ENCODE results near the gene MCCC1. TPM values are rescaled to one million over a fixed set of nuclear protein-coding genes. Genes with fewer than 3 reads are reported as not detected.
"Not testable (repeated sequence)": the region's sequence is repeated elsewhere in the genome, so short reads cannot be mapped to it uniquely, and the experiment has no call there.

MCCC1 gene
- total RNA-seq, 1 experiment from 2014 or later: 19.8 TPM

- H3K36me3 ChIP-seq: peaks cover 25% of the 10 kb centered on the region
- peaks cover 18% of the 10 kb centered on the region for H3K9me3 ChIP-seq
- no peak for DNase-seq
- no peak overlapping the region for H3K4me3 ChIP-seq
- no peaks in the 10 kb centered on the region for H3K27me3 ChIP-seq
Observed at GRCh38 chr3:183074881-183075280, 24.4 kb downstream of the MCCC1 start.

- no peak overlapping the region for H3K4me3 ChIP-seq
- H3K9me3 ChIP-seq: peaks cover 17% of the 10 kb centered on the region
- DNase-seq: no peak
- H3K36me3 ChIP-seq: peaks cover 18% of the 10 kb centered on the region
- H3K27me3 ChIP-seq: no peaks in the 10 kb centered on the region
Observed at GRCh38 chr3:183074261-183074660, 25.0 kb downstream of the MCCC1 start.

- H3K9me3 ChIP-seq: peaks cover 13% of the 10 kb centered on the region
- peaks cover 14% of the 10 kb centered on the region for H3K36me3 ChIP-seq
- DNase-seq: no peak
- H3K27me3 ChIP-seq: no peaks in the 10 kb centered on the region
- H3K4me3 ChIP-seq: no peak overlapping the region
Observed at GRCh38 chr3:183073839-183074238, 25.5 kb downstream of the MCCC1 start.

- no peaks in the 10 kb centered on the region for H3K27me3 ChIP-seq
- H3K4me3 ChIP-seq: no peak overlapping the region
- peaks cover 4% of the 10 kb centered on the region; the same call in 1 of the 2 replicates for H3K36me3 ChIP-seq
- no peaks in the 10 kb centered on the region for H3K9me3 ChIP-seq
- DNase-seq: no peak
Observed at GRCh38 chr3:183070892-183071291, 28.4 kb downstream of the MCCC1 start.

GRCh38 chr3:183069086-183069485 lies 30.2 kb downstream of the MCCC1 start:
- no peak for DNase-seq
- Histone ChIP-seq H3K36me3 (peaks cover 4% of the 10 kb centered on the region; the same call in 1 of the 2 replicates), H3K4me3 (no peak overlapping the region), H3K9me3 (no peaks in the 10 kb centered on the region), H3K27me3 (no peaks in the 10 kb centered on the region)

GRCh38 chr3:183066891-183067290 lies 32.4 kb downstream of the MCCC1 start:
- not testable (repeated sequence) for H3K4me3 ChIP-seq, DNase-seq, H3K36me3 ChIP-seq, H3K9me3 ChIP-seq, H3K27me3 ChIP-seq

- H3K9me3 ChIP-seq: no peaks in the 10 kb centered on the region
- DNase-seq: no peak
- no peaks in the 10 kb centered on the region for H3K27me3 ChIP-seq
- no peaks in the 10 kb centered on the region for H3K36me3 ChIP-seq
- H3K4me3 ChIP-seq: no peak overlapping the region
Observed at GRCh38 chr3:183064475-183064874, 34.8 kb downstream of the MCCC1 start.

GRCh38 chr3:183061391-183062172 lies 37.7 kb downstream of the MCCC1 start:
- Histone ChIP-seq H3K27me3 (no peaks in the 10 kb centered on the region), H3K4me3 (no peak overlapping the region), H3K36me3 (no peaks in the 10 kb centered on the region), H3K9me3 (no peaks in the 10 kb centered on the region)
- no peak for DNase-seq

GRCh38 chr3:183058351-183058750 lies 40.9 kb downstream of the MCCC1 start:
- no peak for DNase-seq

GRCh38 chr3:183050706-183051105 lies 48.6 kb downstream of the MCCC1 start:
- no peaks in the 10 kb centered on the region for H3K27me3 ChIP-seq
- no peaks in the 10 kb centered on the region for H3K9me3 ChIP-seq
- H3K36me3 ChIP-seq: peaks cover 17% of the 10 kb centered on the region
- no peak for DNase-seq
- no peak overlapping the region for H3K4me3 ChIP-seq

More at GRCh38 chr3:183058351-183058750, 40.9 kb downstream of the MCCC1 start:
- Histone ChIP-seq H3K27me3 (no peaks in the 10 kb centered on the region), H3K36me3 (no peaks in the 10 kb centered on the region), H3K4me3 (no peak overlapping the region), H3K9me3 (no peaks in the 10 kb centered on the region)

GRCh38 chr3:183046883-183047282 lies 52.4 kb downstream of the MCCC1 start:
- no peak for DNase-seq
- no peaks in the 10 kb centered on the region for H3K9me3 ChIP-seq

GRCh38 chr3:183044547-183045229 lies 54.6 kb downstream of the MCCC1 start:
- DNase-seq: no peak

More at GRCh38 chr3:183046883-183047282, 52.4 kb downstream of the MCCC1 start:
- H3K36me3 ChIP-seq: peaks cover 14% of the 10 kb centered on the region
- no peak overlapping the region for H3K4me3 ChIP-seq
- H3K27me3 ChIP-seq: no peaks in the 10 kb centered on the region

GRCh38 chr3:183038757-183039156 lies 60.5 kb downstream of the MCCC1 start:
- Histone ChIP-seq H3K9me3 (no peaks in the 10 kb centered on the region), H3K4me3 (no peak overlapping the region), H3K27me3 (no peaks in the 10 kb centered on the region), H3K36me3 (peaks cover 14% of the 10 kb centered on the region; the same call in 1 of the 2 replicates)
- no peak for DNase-seq

More at GRCh38 chr3:183044547-183045229, 54.6 kb downstream of the MCCC1 start:
- H3K9me3 ChIP-seq: no peaks in the 10 kb centered on the region
- peaks cover 6% of the 10 kb centered on the region for H3K36me3 ChIP-seq
- no peaks in the 10 kb centered on the region for H3K27me3 ChIP-seq
- no peak overlapping the region for H3K4me3 ChIP-seq

- DNase-seq: no peak
- Histone ChIP-seq H3K27me3 (no peaks in the 10 kb centered on the region), H3K9me3 (no peaks in the 10 kb centered on the region), H3K4me3 (no peak overlapping the region), H3K36me3 (peaks cover 16% of the 10 kb centered on the region)
Observed at GRCh38 chr3:183038221-183038620, 61.1 kb downstream of the MCCC1 start.

GRCh38 chr3:183033746-183034145 lies 65.5 kb downstream of the MCCC1 start:
- no peaks in the 10 kb centered on the region for H3K27me3 ChIP-seq
- no peak overlapping the region for H3K4me3 ChIP-seq
- H3K9me3 ChIP-seq: peaks cover under 1% of the 10 kb centered on the region; the same call in 1 of the 2 replicates
- DNase-seq: no peak
- peaks cover 15% of the 10 kb centered on the region for H3K36me3 ChIP-seq

GRCh38 chr3:183032880-183033555 lies 66.3 kb downstream of the MCCC1 start:
- no peak for DNase-seq
- Histone ChIP-seq H3K27me3 (no peaks in the 10 kb centered on the region), H3K4me3 (no peak overlapping the region), H3K9me3 (peaks cover 8% of the 10 kb centered on the region), H3K36me3 (peaks cover 22% of the 10 kb centered on the region)

- Histone ChIP-seq H3K9me3 (peaks cover 11% of the 10 kb centered on the region), H3K4me3 (no peak overlapping the region), H3K36me3 (peaks cover 23% of the 10 kb centered on the region), H3K27me3 (no peaks in the 10 kb centered on the region)
- DNase-seq: no peak
Observed at GRCh38 chr3:183031826-183032225, 67.5 kb downstream of the MCCC1 start.
